GM15510 (cell line): ENCODE data around the gene ARHGAP26.

Experiments used
- POLR2A ChIP-seq: IDR thresholded peaks from 3 replicates; pipeline ENCODE4 v1.6.1; 2011; ENCODE audit warnings: borderline replicate concordance; ENCODE audit not compliant: insufficient read length; ENCODE audit errors: extremely low read depth

The ARHGAP26 gene

DNA sequence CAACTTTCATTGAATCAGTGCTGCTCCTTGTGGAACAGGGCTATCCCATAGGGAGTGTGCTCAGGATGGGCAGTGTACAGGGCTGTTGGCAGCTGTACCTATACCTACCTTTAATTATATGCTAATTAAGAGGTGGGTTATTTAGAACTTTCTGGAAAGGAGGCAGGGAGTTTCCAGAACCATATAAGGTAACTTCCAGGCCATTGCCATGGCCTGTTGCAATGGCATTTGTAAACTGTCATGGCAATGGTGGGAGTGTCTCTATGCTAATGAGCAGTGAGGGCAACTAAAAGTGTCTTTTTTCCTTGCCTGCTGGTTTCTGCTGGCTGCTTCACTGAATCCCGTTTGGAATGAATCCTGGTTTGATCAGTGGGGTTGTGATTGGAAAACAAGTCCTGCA lies 2.3 kb upstream of the ARHGAP26 start:
- no peak for TF ChIP-seq POLR2A

DNA sequence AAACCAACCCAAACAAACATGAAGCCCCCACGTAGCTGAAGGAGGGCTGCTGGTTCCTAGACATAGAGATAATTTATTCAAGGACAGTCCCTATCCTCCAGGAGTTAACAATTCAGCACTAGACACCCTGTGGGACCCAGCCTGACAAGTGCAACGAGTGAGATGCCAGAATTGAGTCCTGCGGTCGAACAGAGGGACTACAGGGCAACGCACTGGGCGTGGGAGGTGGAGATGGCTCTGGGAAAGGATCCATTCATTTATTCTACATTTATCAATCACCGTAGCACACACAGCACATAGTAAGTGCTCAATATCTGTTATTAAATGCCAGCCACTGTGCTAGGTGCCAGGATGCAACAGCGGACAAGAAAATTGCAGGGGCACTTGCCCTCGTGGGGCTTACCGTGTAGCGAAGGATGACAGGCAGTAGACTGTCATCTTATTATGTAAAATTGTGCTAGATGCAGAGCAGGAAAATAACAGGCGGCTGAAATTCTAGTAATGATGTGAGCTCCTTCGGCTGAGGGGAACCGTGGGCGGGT lies 855 bp upstream of the ARHGAP26 start:
- TF ChIP-seq POLR2A = no peak

DNA sequence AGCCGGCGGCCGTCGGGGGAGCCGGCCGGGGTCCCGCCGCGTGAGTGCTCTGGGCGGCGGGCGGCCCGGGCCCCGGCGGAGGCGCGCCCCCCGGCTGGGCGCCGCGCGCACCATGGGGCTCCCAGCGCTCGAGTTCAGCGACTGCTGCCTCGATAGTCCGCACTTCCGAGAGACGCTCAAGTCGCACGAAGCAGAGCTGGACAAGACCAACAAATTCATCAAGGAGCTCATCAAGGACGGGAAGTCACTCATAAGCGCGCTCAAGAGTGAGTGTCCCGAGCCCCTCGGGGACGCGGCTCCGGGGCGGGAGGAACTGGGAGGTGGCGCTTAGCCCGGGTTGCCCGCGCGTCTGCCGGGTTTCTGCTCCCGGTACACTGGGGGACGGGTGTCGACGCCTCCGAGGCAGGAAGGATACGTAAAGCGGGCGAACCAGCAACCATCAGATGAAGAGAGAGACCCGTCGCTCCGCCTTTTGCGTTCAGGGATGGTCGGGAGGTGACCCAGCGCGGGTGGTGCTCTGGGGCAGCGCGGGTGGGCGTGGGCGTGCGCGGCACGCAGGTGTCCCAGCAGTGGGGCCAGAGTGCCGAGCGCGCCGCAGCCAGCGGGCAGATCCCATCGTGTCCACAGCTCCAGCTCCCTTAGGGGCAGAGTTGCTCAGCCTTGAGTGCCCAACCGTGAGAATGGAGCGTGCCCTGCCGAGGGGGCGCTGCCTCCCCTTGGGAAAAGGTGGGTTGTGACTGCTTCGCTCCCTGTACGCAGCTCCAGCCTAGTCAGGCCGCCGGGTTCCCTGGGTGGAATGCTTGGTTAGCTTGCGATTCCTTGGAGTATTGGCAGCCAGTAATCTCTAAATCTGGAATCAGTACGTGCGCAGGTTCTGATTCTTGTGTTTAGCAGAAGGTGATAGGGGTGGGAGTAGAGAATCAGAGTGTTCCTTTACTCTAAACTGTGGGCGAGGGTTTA lies 753 bp downstream of the ARHGAP26 start:
- no peak for TF ChIP-seq POLR2A

DNA sequence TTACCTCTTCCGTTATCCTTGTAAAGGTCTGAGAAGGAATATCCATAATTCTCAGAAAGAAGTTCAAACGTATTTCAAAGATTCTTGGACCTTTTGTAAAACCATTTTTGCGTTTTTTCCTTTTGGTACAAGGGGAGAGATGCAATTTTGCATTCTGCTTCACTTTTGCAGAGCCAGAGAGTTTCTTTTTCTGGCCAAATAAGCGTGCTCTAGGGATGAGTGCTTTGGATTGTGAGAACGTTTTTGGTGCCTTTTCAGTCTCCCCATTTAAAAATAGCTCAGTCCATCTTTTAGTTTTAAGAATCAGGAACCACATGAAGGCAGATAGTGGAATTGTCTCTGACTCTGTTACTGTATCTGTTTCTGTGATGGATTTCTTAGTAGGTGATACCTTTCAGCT lies 1.5 kb downstream of the ARHGAP26 start:
- TF ChIP-seq POLR2A = no peak

DNA sequence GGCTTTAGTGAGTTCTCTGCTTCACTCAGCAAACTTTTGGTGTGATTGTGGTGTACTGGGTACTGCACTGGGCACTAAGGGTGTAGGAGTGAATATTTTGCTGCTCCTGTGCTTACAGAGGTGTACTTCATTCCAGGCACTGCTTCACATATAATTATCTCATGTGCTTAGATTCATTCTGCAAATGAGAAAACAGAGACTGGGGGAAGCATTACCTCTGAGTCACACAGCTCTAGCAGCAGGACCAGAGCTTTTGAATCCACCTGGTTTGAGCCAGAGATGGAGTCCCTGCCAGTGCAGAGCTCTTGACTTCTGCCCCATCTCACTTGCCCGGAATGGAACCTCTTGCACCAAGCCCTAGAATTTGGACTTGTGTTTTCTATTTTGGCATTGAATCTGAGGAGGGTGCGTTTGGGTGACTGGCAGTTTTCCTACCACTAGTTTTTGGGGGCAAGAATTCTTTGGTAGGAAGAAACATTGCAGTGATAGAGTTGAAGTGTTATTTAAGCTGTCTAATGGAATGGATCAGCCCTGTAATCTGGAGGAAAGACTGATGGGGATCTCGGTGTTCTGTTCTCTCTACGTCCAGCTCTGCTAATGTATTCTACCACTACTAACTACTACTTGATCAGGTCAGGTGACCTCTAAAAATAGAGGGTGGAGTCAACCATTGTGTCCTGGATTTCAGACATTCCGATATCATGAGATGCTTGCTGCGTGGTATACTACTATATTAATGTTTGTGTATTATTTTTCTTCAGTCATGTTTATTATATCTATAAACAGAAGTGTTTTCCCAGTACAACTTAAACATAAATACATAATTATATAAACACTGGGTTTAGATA lies 2.5 kb downstream of the ARHGAP26 start:
- no peak for TF ChIP-seq POLR2A

DNA sequence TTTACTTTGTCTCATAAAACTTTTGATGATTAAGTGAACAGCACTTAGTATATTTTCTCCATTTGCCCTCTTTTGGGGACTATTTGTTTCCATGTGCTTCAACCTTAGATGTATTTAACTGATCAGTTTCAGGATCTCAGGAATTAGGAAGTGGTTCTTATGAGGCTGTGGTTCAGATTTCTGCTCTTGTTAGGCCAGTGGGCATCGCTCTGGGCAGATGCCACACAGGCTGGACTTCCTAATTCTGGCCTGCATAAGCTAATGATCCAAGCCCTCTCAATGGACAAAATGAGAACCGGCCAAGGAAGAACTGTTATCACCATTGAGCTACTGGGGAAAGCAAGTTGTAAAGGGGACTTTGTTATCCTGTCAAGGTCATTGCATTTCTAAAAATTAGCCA lies 6.9 kb downstream of the ARHGAP26 start:
- TF ChIP-seq POLR2A = no peak

DNA sequence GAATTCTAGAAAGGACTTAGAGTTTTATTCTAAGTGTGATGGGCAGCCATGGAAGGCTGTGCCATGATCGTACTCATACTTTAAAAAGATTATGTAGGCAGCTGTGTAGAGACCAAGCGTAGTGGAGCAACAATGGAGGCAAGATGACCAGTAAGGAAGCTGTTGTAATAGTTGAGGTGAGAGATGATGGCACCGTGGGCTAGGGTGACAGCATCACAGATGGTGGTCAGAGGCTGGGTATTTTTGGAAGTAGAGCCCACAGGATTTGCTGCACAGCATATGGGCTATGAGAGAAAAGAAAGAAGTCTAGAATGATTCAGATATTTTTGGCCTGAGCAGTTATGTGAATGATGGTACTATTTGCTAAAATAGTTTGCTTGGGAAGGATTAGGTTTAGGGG lies 7.7 kb downstream of the ARHGAP26 start:
- no peak for TF ChIP-seq POLR2A

DNA sequence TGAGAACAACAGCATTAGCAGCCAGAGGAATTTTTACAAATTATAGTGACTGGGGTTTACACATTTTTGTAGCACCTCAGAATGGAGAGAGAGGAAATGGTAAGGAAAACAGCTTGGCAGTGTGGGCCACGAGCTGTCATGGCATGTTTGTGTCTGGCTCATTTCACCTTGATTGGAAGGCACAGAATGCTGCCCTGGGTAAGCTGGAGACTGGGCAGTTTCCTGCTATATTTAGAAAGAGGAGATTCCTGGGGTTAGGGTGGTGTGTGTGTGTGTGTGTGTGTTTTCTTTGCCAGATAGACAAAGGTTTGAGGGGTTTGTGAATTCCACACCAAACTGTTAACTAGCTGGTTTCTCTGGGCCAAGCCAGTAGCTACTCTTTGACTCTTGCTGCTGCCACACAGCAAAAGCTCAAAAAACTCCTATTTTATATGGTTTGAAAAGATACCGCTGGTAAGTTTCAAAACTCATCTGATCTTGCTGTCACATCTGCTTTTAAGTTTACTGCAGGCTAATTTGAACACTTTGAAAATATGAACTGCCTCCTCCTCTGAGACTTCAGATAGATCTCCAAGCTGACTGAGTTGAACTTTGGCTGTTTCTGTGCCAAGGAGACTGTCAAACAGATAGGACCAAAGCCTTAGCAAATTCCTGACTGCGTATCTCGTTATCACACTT lies 9.1 kb downstream of the ARHGAP26 start:
- TF ChIP-seq POLR2A = no peak

DNA sequence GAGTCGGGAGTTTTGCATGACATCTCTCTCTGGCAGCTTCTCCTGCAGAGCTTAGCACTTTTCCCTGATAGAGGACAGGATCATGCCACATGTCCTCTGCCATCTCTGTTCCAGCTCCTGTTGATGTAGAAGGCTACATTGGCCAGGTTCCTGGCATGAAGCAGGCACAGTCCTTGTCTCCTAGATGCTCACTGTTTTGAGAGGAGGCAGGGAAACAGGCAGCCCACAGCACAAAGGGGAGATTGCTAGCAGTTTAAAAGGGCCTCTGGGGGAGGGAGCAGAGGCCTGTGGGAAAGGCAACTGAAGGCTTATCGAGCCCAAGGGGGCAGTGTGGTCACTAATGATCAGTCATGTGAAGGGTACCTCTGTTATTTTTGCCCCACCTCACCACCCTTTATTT lies 10.7 kb downstream of the ARHGAP26 start:
- TF ChIP-seq POLR2A = no peak

DNA sequence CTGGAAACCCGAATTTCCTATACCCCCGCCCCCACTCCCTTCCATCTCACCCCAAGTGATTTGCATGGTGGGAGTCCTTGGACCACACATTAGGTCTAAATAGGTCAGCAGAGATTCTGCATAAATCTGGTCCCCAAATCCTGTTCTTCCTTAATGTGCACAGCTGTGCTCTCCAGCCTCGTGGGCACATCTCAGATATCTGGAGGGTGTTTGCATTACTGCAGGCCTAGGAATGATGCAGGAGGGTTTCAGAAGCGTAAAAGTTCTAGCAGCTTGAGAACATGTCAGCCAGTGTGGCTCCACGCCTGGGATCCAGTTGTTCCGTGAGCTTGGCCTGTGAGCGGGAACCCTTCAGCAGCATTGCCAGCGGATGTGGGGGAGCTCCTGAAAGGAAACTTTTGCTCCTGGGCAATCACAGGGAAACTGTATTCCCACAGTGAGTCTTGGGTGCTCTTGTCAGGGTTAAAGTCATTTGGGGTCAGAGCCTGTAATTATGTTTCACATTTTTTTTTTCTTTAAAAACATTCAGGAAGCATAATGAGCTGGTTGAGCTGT lies 12.9 kb downstream of the ARHGAP26 start:
- TF ChIP-seq POLR2A = no peak

DNA sequence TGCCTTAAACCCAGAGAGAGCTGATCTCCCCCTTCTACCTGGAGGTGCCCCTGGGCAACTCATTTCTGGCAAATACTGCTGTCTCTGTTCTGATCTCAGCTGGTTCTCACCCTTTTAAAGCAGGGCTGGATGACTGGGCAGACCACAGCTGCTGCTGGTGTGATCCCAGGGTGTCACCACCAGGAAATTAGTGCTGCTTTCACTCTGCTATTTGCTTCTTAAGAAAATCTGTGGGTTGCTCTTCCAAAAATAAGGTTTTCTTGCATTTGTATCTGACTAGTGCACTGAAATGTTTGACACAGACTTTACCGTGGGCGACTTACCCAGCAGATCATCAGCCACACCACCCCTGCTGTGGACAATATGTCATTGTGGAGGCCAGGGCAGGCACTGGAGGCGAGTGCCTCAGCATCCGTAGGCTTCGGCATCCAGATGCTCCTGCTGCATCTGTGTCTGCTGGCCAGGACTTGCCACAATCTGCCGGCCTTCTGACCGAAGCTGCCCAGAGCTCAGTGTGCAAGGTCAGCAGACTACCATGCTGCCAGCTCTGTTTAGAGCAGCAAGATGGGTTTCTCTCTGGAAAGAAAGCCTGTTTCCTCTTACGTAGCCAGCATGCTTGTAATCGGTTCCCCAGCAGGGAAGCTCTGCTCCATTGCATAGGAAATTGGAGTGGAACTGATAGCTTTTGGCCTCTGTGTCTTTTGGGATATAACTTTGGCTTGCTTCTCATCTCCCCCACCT lies 13.6 kb downstream of the ARHGAP26 start:
- TF ChIP-seq POLR2A = no peak

DNA sequence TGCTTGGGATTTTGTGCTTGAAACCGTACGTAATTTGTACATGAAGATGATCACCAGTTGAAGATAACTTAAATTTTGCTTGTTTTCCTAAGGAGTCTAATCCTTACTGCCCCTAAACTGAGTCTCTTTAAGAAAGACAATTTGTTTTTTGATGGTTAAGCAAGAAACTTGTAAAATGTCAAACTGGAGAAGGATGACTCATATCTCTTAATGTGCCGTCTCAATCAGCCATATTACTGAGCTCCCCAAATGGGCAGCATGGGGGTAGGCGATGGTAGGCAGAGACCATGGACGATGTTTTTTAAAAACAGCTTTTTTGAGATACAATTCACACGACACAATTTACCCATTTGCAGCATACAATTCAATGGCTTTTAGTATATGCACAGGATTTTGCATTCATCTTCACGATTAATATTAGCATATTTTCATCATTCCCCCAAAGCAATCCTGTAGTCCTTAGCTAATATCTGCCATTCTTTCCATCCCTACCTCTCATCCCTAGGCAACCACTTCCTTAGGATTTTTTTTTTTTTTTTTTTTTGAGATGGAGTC lies 14.3 kb downstream of the ARHGAP26 start:
- TF ChIP-seq POLR2A = no peak

DNA sequence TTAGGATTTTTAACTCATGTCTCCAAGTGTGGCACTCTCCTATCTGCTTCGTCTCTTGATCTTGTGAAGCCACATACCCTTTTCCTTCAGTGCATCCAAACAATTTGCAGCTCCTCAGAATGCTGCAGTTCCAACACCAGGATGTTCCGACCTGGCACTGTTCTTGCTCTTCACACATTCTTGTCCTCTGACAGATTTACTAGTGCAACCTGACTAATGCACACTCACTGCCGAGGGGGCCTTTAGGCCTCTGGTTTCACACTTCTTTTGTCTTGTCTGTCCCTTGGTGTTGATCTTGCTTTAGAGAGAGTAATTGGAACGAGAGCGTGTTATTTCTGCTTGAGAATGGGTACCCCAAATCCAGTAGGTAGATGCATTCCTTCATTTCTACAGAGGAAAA lies 15.0 kb downstream of the ARHGAP26 start:
- TF ChIP-seq POLR2A = no peak

DNA sequence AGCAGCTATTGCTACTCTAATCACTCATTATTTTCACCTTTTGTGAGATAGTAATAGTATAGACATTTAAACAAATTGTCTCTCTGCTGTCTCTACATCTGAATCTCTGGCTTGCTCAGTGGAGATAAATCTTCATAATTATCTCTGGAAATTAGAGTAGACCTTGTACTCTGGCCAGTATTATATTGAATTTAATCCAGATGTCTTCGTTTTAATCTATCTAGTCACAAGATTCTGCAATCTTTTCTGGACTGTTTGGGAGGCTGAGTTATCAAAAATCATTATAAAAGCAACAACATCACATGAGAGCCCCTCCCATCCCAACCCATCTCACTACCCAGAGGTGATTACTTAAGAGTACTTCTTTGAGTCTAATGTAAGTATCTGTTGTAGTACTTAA lies 19.0 kb downstream of the ARHGAP26 start:
- TF ChIP-seq POLR2A = no peak
